HG03439 (cell line): ENCODE data around the gene KPNA4.

Experiments
- ATAC-seq: cut with Tn5 transposase; IDR thresholded peaks from one replicate; pipeline ENCODE4 v1.9.1; 2021; ENCODE audit warnings: mild to moderate bottlenecking, moderate library complexity; ENCODE audit not compliant: unreplicated experiment

The KPNA4 gene

GRCh38 chr3:160498202-160498601 lies 67.2 kb downstream of the KPNA4 start:
- ATAC-seq = no peak

GRCh38 chr3:160490166-160490565 lies 75.2 kb downstream of the KPNA4 start:
- ATAC-seq = no peak

- ATAC-seq = no peak
These were observed 78.9 kb downstream of the KPNA4 start for GRCh38 chr3:160486459-160486869.

- no peak for ATAC-seq
These were observed 82.6 kb downstream of the KPNA4 start for GRCh38 chr3:160482796-160483195.

- no peak for ATAC-seq
These were observed 83.5 kb downstream of the KPNA4 start for GRCh38 chr3:160481856-160482255.

- no peak for ATAC-seq
These were observed 84.4 kb downstream of the KPNA4 start for GRCh38 chr3:160480931-160481330.

- no peak for ATAC-seq
These were observed 86.0 kb downstream of the KPNA4 start for GRCh38 chr3:160479376-160479775.

GRCh38 chr3:160478338-160478737 lies 87.0 kb downstream of the KPNA4 start:
- ATAC-seq = no peak

- no peak for ATAC-seq
These were observed 87.6 kb downstream of the KPNA4 start for GRCh38 chr3:160477750-160478149.

- ATAC-seq = no peak
These were observed 89.5 kb downstream of the KPNA4 start for GRCh38 chr3:160475884-160476283.

GRCh38 chr3:160475153-160475552 lies 90.2 kb downstream of the KPNA4 start:
- no peak for ATAC-seq

GRCh38 chr3:160474416-160474838 lies 90.9 kb downstream of the KPNA4 start:
- ATAC-seq = no peak

GRCh38 chr3:160473978-160474377 lies 91.4 kb downstream of the KPNA4 start:
- ATAC-seq = no peak

GRCh38 chr3:160473221-160473620 lies 92.2 kb downstream of the KPNA4 start:
- no peak for ATAC-seq

- no peak for ATAC-seq
These were observed 93.0 kb downstream of the KPNA4 start for GRCh38 chr3:160472344-160472743.

GRCh38 chr3:160471892-160472291 lies 93.5 kb downstream of the KPNA4 start:
- ATAC-seq = no peak

GRCh38 chr3:160470181-160470580 lies 95.2 kb downstream of the KPNA4 start:
- ATAC-seq = no peak

- no peak for ATAC-seq
These were observed 100.4 kb downstream of the KPNA4 start for GRCh38 chr3:160464971-160465370.

GRCh38 chr3:160464321-160464720 lies 101.0 kb downstream of the KPNA4 start:
- ATAC-seq = no peak

GRCh38 chr3:160460033-160460432 lies 105.3 kb downstream of the KPNA4 start:
- no peak for ATAC-seq

GRCh38 chr3:160459450-160459970 lies 105.9 kb downstream of the KPNA4 start:
- no peak for ATAC-seq

- ATAC-seq = no peak
These were observed 107.2 kb downstream of the KPNA4 start for GRCh38 chr3:160458151-160458550.

- ATAC-seq = no peak
These were observed 109.5 kb downstream of the KPNA4 start for GRCh38 chr3:160455846-160456245.
